DND-41 (cell line): Measurements from ENCODE around the gene CERS2.

Experiments
- EZH2 ChIP-seq: IDR thresholded peaks from 3 replicates; pipeline ENCODE4 v1.6.1; 2012; ENCODE audit warnings: borderline replicate concordance, low read depth, mild to moderate bottlenecking, moderate library complexity, low read length, inconsistent platforms; ENCODE audit not compliant: severe bottlenecking
- TF ChIP-seq, protein P1 (sequence below): IDR thresholded peaks from 2 replicates; pipeline ENCODE4 v1.5.1; 2012; ENCODE audit warnings: borderline replicate concordance, low read length, moderate library complexity, mild to moderate bottlenecking; ENCODE audit not compliant: poor library complexity, severe bottlenecking; ENCODE audit errors: extremely low read depth

DNA sequence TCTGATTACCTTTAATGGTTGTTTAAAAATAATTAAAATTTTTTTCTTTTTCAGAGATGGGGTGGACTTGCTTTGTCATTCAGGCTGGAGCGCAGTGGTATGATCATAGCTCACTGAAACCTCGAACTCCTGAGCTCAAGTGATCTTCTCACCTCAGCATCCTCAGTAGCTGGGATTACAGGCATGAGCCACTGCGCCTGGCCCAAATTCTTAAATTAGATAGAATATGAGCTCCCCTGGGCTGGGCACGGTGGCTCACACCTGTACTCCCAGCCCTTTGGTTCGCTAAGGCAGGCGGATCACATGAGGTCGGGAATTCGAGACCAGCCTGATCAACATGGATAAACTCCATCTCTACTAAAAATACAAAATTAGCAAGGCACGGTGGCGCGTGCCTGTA is 17.0 kb downstream of the CERS2 start:
- TF ChIP-seq, protein P1, sequence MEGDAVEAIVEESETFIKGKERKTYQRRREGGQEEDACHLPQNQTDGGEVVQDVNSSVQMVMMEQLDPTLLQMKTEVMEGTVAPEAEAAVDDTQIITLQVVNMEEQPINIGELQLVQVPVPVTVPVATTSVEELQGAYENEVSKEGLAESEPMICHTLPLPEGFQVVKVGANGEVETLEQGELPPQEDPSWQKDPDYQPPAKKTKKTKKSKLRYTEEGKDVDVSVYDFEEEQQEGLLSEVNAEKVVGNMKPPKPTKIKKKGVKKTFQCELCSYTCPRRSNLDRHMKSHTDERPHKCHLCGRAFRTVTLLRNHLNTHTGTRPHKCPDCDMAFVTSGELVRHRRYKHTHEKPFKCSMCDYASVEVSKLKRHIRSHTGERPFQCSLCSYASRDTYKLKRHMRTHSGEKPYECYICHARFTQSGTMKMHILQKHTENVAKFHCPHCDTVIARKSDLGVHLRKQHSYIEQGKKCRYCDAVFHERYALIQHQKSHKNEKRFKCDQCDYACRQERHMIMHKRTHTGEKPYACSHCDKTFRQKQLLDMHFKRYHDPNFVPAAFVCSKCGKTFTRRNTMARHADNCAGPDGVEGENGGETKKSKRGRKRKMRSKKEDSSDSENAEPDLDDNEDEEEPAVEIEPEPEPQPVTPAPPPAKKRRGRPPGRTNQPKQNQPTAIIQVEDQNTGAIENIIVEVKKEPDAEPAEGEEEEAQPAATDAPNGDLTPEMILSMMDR: no peak
- TF ChIP-seq EZH2: no peak
